ENCODE data around the gene AGBL1. TPM values are rescaled to one million over a fixed set of nuclear protein-coding genes. Genes with fewer than 3 reads are reported as not detected.

The AGBL1 gene
- total and polyA plus RNA-seq, 3 experiments from 2014 or later = not detected

- no peak overlapping the region for H3K27ac ChIP-seq (ENCODE audit: low read depth, low read length)
- H3K36me3 ChIP-seq (ENCODE audit: insufficient read depth, low read length) = no peaks in the 10 kb centered on the region
- CTCF ChIA-PET = no interaction called here
- no peaks in the 10 kb centered on the region for H3K27me3 Mint-ChIP-seq
- H3K9me3 Mint-ChIP-seq = peaks cover 0 to 2% (median 0%) of the 10 kb centered on the region in 5 donors
- H3K4me3 Mint-ChIP-seq = no peak overlapping the region
- H3K4me1 Mint-ChIP-seq = peaks cover 0 to 4% (median 2%) of the 10 kb centered on the region in 3 donors
- peaks cover 0 to 4% (median 0%) of the 10 kb centered on the region in 3 donors for H3K36me3 Mint-ChIP-seq
- no peak overlapping the region for H3K4me3 ChIP-seq (ENCODE audit: low read length)
- POLR2A ChIA-PET = no interaction called here
- H3K27me3 ChIP-seq (ENCODE audit: insufficient read depth, low read length, poor library complexity, severe bottlenecking) = no peaks in the 10 kb centered on the region
- H3K9me3 ChIP-seq (ENCODE audit: low read length) = no peaks in the 10 kb centered on the region
- no peaks in the 10 kb centered on the region for H3K4me1 ChIP-seq (ENCODE audit: insufficient read depth, low read length)
- H3K27ac Mint-ChIP-seq = no peak overlapping the region
- DNase-seq = no peak
These were observed 655.8 kb downstream of the AGBL1 start for GRCh38 chr15:86735247-86736040.

GRCh38 chr15:86741917-86742316 lies 662.2 kb downstream of the AGBL1 start:
- DNase-seq = no peak
- Histone ChIP-seq H3K4me1 (ENCODE audit: insufficient read depth, low read length) (no peaks in the 10 kb centered on the region), H3K36me3 (ENCODE audit: insufficient read depth, low read length) (no peaks in the 10 kb centered on the region), H3K27ac (ENCODE audit: low read depth, low read length) (no peak overlapping the region), H3K27me3 (ENCODE audit: insufficient read depth, low read length, poor library complexity, severe bottlenecking) (no peaks in the 10 kb centered on the region), H3K9me3 (ENCODE audit: low read length) (no peaks in the 10 kb centered on the region), H3K4me3 (ENCODE audit: low read length) (no peak overlapping the region)
- ChIA-PET POLR2A (no interaction called here), CTCF (interaction anchor here (1.0 to 4.0 kb wide), 8 partner anchors 9 to 514 kb away, joined by 3 to 36 read pairs (median 8); no protein-coding TSS in a partner anchor)
- Mint-ChIP-seq H3K27me3 (peaks cover 0 to 2% of the 10 kb centered on the region in 2 donors), H3K4me3 (no peak overlapping the region), H3K36me3 (peaks cover 0 to 4% (median 0%) of the 10 kb centered on the region in 3 donors), H3K9me3 (peaks cover 0 to 1% (median 0%) of the 10 kb centered on the region in 5 donors), H3K27ac (no peak overlapping the region), H3K4me1 (peaks cover 0 to 7% (median 2%) of the 10 kb centered on the region in 3 donors)

- no peak overlapping the region for H3K4me3 ChIP-seq (ENCODE audit: low read length)
- DNase-seq = peak; percentile 18 to 68 (median 38)
- H3K4me1 Mint-ChIP-seq = peaks cover 0 to 5% (median 0%) of the 10 kb centered on the region in 3 donors
- no peak overlapping the region for H3K27ac ChIP-seq (ENCODE audit: low read depth, low read length)
- POLR2A ChIA-PET = interaction anchor here (0.9 kb wide), 1 partner anchor 119 kb away, joined by 3 read pairs; no protein-coding TSS in a partner anchor
- no peaks in the 10 kb centered on the region for H3K27me3 ChIP-seq (ENCODE audit: insufficient read depth, low read length, poor library complexity, severe bottlenecking)
- CTCF ChIA-PET = interaction anchor here (0.6 to 4.0 kb wide), 18 partner anchors 9 to 1012 kb away, joined by 3 to 36 read pairs (median 4); no protein-coding TSS in a partner anchor
- peaks cover 0 to 2% of the 10 kb centered on the region in 2 donors for H3K27me3 Mint-ChIP-seq
- H3K9me3 Mint-ChIP-seq = no peaks in the 10 kb centered on the region
- no peaks in the 10 kb centered on the region for H3K9me3 ChIP-seq (ENCODE audit: low read length)
- no peaks in the 10 kb centered on the region for H3K4me1 ChIP-seq (ENCODE audit: insufficient read depth, low read length)
- no peak overlapping the region for H3K27ac Mint-ChIP-seq
- no peaks in the 10 kb centered on the region for H3K36me3 ChIP-seq (ENCODE audit: insufficient read depth, low read length)
- H3K4me3 Mint-ChIP-seq = no peak overlapping the region
- H3K36me3 Mint-ChIP-seq = peaks cover 0 to 3% (median 0%) of the 10 kb centered on the region in 3 donors
These were observed 663.7 kb downstream of the AGBL1 start for GRCh38 chr15:86743283-86743903.

- no peak overlapping the region for H3K27ac Mint-ChIP-seq
- no peak overlapping the region for H3K4me3 Mint-ChIP-seq
- Histone ChIP-seq H3K27me3 (ENCODE audit: insufficient read depth, low read length, poor library complexity, severe bottlenecking) (no peaks in the 10 kb centered on the region), H3K27ac (ENCODE audit: low read depth, low read length) (no peak overlapping the region), H3K4me3 (ENCODE audit: low read length) (no peak overlapping the region), H3K36me3 (ENCODE audit: insufficient read depth, low read length) (no peaks in the 10 kb centered on the region), H3K4me1 (ENCODE audit: insufficient read depth, low read length) (no peaks in the 10 kb centered on the region), H3K9me3 (ENCODE audit: low read length) (no peaks in the 10 kb centered on the region)
- H3K27me3 Mint-ChIP-seq = peaks cover 0 to 2% of the 10 kb centered on the region in 2 donors
- H3K4me1 Mint-ChIP-seq = peaks cover 0 to 5% (median 0%) of the 10 kb centered on the region in 3 donors
- POLR2A ChIA-PET = interaction anchor here (0.6 kb wide), 1 partner anchor 311 kb away, joined by 3 read pairs; no protein-coding TSS in a partner anchor
- no peak for DNase-seq
- H3K36me3 Mint-ChIP-seq = no peaks in the 10 kb centered on the region
- CTCF ChIA-PET = interaction anchor here (0.7 to 4.0 kb wide), 7 partner anchors 8 to 1013 kb away, joined by 3 to 36 read pairs (median 5); no protein-coding TSS in a partner anchor
- peaks cover 0 to 2% (median 0%) of the 10 kb centered on the region in 5 donors for H3K9me3 Mint-ChIP-seq
These were observed 664.6 kb downstream of the AGBL1 start for GRCh38 chr15:86744198-86744780.

GRCh38 chr15:86751116-86751515 lies 671.4 kb downstream of the AGBL1 start:
- no peak overlapping the region for H3K27ac Mint-ChIP-seq
- peaks cover 0 to 8% of the 10 kb centered on the region in 2 donors for H3K27me3 Mint-ChIP-seq
- Histone ChIP-seq H3K36me3 (ENCODE audit: insufficient read depth, low read length) (no peaks in the 10 kb centered on the region), H3K4me3 (ENCODE audit: low read length) (no peak overlapping the region), H3K27me3 (ENCODE audit: insufficient read depth, low read length, poor library complexity, severe bottlenecking) (no peaks in the 10 kb centered on the region), H3K27ac (ENCODE audit: low read depth, low read length) (no peak overlapping the region), H3K9me3 (ENCODE audit: low read length) (no peaks in the 10 kb centered on the region), H3K4me1 (ENCODE audit: insufficient read depth, low read length) (no peaks in the 10 kb centered on the region)
- H3K4me1 Mint-ChIP-seq = no peaks in the 10 kb centered on the region
- H3K36me3 Mint-ChIP-seq = no peaks in the 10 kb centered on the region
- peaks cover 0 to 2% (median 0%) of the 10 kb centered on the region in 5 donors for H3K9me3 Mint-ChIP-seq
- DNase-seq = no peak
- CTCF ChIA-PET = no interaction called here
- no peak overlapping the region for H3K4me3 Mint-ChIP-seq
- POLR2A ChIA-PET = no interaction called here

- Histone ChIP-seq H3K27ac (ENCODE audit: low read depth, low read length) (no peak overlapping the region), H3K4me1 (ENCODE audit: insufficient read depth, low read length) (no peaks in the 10 kb centered on the region), H3K9me3 (ENCODE audit: low read length) (no peaks in the 10 kb centered on the region), H3K27me3 (ENCODE audit: insufficient read depth, low read length, poor library complexity, severe bottlenecking) (peaks cover 4% of the 10 kb centered on the region), H3K36me3 (ENCODE audit: insufficient read depth, low read length) (no peaks in the 10 kb centered on the region), H3K4me3 (ENCODE audit: low read length) (no peak overlapping the region)
- Mint-ChIP-seq H3K4me3 (no peak overlapping the region), H3K27ac (peak overlapping the region in 1 of 8 donors; percentile 61), H3K36me3 (no peaks in the 10 kb centered on the region), H3K4me1 (no peaks in the 10 kb centered on the region), H3K9me3 (no peaks in the 10 kb centered on the region), H3K27me3 (peaks cover 0 to 16% of the 10 kb centered on the region in 2 donors)
- CTCF ChIA-PET = interaction anchor here (0.8 kb wide), 1 partner anchor 12 kb away, joined by 3 read pairs; no protein-coding TSS in a partner anchor
- no peak for DNase-seq
- POLR2A ChIA-PET = no interaction called here
These were observed 675.2 kb downstream of the AGBL1 start for GRCh38 chr15:86754846-86755245.

GRCh38 chr15:86756688-86757087 lies 677.0 kb downstream of the AGBL1 start:
- Histone ChIP-seq H3K4me1 (ENCODE audit: insufficient read depth, low read length) (no peaks in the 10 kb centered on the region), H3K4me3 (ENCODE audit: low read length) (no peak overlapping the region), H3K27ac (ENCODE audit: low read depth, low read length) (no peak overlapping the region), H3K27me3 (ENCODE audit: insufficient read depth, low read length, poor library complexity, severe bottlenecking) (peaks cover 4% of the 10 kb centered on the region), H3K9me3 (ENCODE audit: low read length) (no peaks in the 10 kb centered on the region), H3K36me3 (ENCODE audit: insufficient read depth, low read length) (no peaks in the 10 kb centered on the region)
- Mint-ChIP-seq H3K27me3 (peaks cover 0 to 26% of the 10 kb centered on the region in 2 donors), H3K36me3 (no peaks in the 10 kb centered on the region), H3K9me3 (no peaks in the 10 kb centered on the region), H3K4me3 (no peak overlapping the region), H3K27ac (no peak overlapping the region), H3K4me1 (no peaks in the 10 kb centered on the region)
- POLR2A ChIA-PET = no interaction called here
- no peak for DNase-seq
- CTCF ChIA-PET = interaction anchor here (1.5 to 1.6 kb wide), 2 partner anchors 14 to 132 kb away, joined by 4 to 5 read pairs; no protein-coding TSS in a partner anchor

All from CD8-positive, alpha-beta memory T cell (primary cell).